Activated T-helper 1 cell treated with anti-CD3 and anti-CD28 coated beads, Interleukin-2, amount 50 U/mL, for 16 hours (primary cell): Measurements from ENCODE around the gene CDCA8.
"Not testable (repeated sequence)": the region's sequence is repeated elsewhere in the genome, so short reads cannot be mapped to it uniquely, and the experiment has no call there.

Experiments
- DNase-seq, 2 donors: peaks; one replicate each; pipeline ENCODE4 v3.0.0-alpha.2; 2020; ENCODE audit warnings: low read depth in 1 of 2, low spot score in 1 of 2

The CDCA8 gene

DNA sequence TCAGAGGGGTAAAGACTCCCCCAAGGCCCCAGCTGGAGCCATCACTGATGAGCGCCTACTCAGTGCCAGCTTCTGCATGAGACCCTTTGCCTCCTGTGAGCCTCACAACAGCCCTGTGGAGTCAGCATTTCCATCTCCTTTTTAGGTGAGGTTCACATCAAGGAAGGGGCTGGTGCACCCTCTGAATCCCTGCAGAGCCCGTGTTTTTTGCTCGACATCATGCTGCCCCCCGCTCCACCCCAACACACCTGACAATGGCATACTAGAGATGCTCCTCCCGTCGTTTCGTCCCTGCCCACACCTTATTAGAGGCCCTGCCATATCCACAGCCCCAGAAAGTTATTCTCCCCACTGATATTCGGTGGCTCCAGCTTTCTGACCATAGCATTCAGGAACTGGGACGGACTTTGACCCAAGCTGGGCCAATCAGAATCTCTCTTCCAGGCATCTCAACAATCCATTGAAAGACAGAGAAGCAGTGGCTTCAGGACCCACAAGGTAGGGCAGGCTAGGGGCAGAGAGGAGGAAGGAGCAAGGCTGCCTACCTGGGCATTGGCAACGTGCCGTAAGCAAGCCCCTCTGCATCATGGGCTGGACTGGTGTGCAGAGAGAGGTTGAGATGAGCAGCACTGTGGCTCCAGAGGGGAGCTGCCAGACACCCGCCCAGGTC lies 39.9 kb downstream of the CDCA8 start:
- no peak for DNase-seq

DNA sequence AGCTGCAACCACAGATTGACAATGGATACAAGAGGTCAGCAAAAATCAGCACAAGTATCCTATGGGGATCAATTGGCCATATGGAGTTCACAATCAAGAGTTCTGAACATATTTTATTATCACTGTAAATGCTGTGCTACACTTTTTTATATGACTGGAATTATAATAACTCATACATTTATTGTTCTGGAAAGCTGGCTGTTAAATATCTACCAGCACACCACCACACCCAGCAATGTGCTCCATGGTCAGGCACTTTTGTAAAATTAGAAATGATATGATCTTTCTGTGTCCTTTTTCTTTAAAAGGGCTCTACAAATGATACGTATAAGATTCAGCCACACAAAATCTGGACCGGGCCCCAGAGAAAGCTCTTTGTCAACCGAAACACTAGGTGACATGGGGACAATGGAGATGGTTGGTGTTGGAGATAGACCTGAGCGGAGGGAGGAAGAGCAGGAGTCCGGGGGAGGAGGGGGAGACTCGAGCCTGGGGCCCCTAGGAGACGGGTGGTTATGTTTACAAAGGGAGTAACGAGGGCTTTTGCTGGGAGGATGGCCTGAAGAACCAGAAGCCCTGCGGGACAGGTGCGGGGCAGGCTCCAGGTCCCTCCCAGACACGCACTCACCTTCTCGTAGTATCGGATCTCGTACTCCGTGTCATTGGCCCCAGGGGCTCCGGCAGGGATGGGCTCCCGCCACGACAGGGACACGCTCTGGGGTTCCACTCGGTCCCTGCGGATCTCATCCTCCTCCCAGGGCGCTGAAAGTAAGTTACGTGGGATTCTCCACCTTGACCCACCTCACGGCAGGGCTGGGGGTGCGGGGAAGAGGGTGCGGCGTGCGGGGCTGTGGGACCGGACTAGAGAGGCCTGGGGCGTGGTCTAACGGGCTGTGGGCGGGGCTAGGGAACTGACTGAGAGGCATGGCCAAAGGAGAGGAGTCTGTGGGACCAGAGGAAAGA lies 42.6 kb downstream of the CDCA8 start:
- no peak for DNase-seq

DNA sequence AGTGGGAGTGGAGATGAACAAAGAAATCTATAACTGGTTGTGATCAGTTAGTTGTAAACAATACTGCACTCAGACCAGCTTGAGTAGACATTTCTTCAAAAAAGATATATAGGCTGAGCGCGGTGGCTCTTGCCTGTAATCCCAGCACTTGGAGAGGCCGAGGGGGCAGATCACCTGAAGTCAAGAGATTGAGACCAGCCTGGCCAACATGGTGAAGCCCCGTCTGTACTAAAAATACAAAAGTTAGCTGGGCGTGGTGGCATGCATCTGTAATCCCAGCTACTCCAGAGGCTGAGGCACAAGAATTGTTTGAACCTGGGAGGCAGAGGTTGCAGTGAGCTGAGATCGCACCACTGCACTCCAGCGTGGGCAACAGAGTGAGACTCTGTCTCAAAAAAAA lies 45.7 kb downstream of the CDCA8 start:
- DNase-seq = not testable (repeated sequence)

DNA sequence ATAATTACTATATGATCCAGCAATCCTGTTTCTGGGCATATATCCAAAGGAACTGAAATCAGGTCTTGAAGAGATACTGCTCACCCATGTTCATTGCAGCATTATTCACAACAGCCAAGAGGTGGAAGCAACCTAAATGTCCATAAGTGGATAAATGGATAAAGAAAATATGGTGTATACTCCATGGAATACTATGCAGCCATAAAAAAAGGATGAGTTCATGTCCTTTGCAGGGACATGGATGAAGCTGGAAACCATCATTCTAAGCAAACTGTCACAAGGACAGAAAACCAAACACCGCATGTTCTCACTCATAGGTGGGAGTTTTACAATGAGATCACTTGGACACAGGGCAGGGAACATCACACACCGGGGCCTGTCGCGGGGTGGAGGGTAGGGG lies 46.3 kb downstream of the CDCA8 start:
- not testable (repeated sequence) for DNase-seq

DNA sequence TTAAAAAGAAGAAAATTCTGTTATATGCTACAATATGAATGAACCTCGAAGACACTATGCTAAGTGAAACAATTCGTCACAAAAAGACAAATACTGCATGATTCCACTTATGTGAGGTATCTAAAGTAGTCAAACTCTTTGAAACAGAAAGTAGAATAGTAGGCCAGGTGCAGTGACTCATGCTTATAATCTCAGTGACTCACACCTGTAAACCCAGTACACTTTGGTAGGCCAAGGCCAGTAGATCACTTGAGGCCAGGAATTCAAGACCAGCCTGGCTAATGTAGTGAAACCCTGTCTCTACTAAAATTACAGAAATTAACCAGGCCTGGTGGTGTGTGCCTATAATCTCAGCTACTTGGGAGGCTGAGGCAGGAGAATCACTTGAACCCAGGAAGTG lies 46.9 kb downstream of the CDCA8 start:
- DNase-seq = no peak

DNA sequence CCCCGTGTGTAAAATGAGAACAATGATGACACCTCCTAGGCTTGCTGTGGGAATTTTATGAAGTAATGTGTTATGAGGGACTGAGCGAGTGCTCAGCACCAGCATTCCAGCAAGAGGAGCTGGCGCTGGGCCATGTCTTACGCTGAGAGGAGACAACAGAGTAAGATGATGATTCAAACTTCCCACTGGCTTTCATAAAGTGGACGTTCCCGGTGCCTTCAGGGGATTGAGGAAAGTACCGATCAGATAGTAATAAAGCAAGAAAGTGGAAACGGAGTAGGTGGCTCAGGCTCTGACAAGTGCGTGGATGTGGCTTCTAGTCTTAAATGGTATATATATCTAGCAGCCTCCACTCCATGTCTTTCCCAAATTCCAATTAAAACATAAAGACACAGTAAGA lies 48.8 kb downstream of the CDCA8 start:
- DNase-seq = no peak

DNA sequence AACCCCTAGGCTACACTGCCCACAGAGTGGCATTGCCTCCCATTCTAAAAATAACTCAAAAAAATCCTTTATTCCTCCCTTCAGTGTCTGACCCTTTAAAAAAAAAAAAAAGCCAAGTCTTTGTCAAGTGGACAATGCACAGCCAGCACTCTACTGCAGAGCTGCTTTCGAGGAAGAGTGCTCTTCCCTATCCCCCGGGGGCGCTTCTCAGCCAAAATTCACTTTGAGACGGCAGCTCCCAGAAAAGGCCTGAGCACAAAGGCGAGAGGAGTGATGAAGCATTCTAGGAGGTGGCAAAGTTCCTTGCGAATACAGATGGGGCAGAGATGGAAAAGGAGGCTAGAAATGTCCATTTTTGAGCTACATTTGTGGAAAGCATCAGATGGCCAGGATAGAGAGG lies 49.3 kb downstream of the CDCA8 start:
- no peak for DNase-seq

DNA sequence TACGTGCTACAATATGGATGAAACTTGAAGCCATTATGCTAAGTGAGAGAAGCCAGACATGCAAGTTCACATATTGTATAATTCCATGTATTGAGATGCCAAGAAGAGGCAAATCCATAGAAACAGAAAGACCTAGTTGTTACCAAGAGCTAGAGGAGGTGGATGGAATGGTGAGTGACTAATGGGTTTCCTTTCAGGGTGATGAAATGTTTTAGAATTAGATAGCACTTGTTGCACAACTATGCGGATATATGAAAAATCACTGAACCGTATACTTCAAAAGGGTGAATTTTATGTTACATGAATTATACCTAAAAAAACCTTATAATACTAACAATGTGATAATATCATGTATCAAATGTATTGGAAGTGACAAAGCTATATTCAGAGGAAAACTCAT lies 54.5 kb downstream of the CDCA8 start:
- DNase-seq = no peak

DNA sequence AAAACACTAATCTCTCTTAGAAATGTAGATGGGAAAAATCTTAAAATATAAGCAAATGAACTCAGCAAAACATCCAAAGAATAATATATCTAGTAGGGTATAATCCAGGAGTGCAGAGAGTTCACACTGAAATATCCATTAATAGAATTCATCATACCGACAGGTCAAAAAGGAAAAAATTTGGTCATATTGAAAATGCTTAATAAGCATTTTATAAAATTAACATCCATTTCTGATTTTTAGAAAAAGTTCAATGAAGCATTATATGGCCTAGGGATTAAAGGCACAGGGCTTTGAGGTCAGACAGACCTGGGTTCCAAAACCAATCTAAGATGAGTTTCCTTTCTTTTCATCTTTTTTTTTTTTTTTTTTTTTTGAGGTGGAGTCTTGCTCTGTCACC lies 56.2 kb downstream of the CDCA8 start:
- no peak for DNase-seq

DNA sequence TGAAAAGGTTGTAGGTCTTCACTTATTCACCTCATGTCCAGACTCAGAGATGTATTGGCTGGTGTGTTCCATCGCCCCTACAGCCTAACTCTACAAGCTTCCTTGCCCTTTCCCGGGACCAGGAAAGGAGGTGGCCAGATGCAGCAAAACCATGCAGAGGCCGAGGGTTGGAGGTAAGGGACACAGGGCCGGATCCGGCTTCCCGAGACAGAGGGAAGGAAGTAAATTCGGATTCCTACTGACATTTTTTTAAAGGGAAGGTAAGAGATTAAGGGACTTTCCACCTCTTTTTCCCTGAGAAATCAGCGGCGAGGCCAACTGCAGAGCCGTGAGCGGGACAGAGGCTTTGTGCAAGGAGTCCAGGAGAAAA lies 59.9 kb downstream of the CDCA8 start:
- DNase-seq = no peak

DNA sequence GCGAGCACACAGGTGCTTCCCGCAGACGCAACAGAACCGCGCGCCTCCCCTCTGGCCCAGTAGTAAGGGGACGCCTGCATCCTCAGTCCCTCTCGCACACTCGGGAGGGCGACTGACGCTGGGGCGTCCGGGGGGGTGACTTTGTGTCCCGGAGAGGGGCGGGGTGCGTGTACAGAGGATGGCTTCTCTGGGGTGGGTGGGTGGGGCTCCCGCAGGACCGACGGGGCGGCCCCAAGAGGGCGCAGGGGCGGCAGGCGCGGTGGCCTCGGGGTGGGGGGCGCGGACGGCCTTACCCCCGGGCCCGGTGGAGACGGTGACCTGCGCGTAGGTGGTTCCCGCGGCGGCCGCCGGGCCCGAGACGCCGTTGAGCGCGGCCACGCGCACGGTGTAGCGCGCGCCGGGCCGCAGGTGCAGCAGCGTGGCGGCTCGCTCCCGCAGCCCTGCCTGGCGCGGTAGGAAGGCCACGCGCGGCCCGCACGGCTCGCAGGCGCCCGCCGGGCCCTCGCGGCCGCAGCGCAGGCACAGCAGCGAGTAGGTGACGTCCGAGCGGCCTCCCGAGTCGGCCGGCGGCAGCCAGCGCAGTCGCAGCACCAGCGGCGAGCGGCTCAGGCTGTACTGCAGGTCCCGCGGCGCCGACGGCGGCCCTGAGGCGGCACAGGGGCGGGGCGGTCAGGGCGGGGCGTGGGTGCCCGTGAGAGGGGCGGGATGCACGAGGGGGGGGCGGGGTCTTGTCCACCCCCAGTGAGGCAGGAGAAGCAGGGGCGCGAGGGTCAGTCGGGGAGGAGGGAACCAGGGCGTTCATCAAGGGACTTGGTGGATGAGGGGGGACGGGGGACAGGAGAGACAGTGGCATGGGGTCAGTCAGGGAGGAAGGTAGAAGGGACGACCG lies 60.5 kb downstream of the CDCA8 start:
- no peak for DNase-seq

DNA sequence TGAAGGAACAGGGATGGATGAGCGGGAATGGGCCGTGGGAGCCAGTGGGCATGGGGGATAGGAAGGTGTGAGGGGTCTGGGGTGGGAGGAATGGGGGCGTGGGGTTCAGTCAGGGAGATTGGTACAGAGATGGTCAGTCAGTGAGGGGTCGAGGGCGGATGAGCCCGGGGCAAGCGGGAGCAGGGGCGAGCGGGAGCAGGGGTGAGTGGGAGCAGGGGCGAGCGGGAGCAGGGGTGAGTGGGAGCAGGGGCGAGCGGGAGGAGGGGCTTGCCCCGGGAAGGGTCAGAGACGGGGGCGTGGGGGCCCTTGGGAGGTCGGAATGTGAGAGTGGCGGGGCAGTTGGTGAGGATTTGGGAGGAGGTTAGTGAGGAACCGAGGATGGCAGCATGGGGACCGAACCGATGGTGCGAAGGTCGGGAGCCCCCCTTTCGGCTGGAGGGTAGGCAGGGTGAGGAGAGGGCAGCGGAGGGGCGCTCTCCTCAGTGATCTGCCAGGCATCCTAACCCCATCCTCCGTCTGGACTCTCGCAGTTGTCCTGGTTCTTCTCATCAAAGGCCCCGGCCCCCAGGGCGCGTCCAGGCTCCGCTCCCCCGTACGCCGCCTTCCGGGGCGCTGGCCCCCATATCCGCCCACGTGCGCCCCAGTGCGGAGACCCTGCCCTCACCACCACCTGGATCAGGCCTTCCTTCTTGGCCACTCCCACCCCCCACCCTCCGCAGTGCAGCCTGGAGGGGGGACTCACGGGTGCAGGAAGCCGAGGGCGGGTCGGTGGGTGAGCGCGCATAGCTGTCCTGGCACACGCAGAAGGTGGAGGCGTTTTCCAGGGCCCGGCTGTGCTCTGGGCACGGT lies 61.4 kb downstream of the CDCA8 start:
- DNase-seq = no peak

DNA sequence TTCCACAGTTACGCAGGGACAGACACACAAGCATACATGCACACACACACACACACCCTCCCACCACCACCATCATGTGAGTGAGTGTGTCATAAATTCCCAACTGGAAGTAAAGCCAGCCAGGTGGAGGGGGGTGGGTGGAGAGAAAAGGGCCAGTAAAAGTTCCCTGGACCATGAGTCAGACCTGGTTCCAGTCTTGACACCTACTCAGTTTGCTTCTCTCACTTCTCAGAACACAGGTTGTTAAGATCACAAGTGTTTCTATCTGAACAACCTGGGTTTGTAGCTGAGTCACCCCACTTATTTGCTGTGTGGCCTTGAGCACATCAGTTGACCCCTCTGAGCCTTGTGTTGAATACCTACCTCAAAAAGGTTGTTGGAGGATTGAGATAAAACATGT lies 63.0 kb downstream of the CDCA8 start:
- no peak for DNase-seq

DNA sequence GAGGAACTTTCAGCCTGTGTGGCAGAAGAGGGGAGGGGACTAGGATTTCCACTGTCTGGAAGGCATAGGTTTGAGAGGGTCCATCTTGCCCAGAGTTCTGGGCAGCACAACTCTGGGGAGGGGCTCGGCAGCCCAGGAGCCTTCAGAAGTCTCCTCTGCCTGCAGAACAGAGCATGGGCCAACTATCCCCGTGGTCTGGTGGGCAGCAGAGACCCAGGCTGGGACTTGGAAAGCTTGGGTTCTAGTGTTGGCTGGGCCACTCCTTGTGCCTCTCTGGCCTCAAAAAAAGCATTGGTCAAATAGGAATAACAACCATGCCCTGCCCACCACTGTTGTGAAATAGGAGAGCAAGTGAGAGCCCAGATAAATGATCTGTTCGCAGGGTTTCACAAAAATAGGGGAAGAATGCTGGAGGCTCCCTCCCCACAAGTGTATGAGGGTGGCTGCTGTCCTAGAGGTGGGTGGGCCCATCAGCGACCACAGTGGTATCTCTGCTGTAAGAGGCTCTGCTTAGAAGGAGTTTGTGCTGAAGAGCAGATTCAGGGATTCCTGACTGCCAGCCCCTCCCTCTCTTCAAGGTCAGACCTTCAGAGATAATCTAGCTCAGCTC lies 63.7 kb downstream of the CDCA8 start:
- DNase-seq = no peak
